ENCODE measurements around the gene MROH8.

Gene MROH8

GRCh38 chr20:37198932-37199660 is 19.7 kb upstream of the MROH8 start:
- DNase-seq (ENCODE audit: low read depth in 3 of 3): no peak

DNA sequence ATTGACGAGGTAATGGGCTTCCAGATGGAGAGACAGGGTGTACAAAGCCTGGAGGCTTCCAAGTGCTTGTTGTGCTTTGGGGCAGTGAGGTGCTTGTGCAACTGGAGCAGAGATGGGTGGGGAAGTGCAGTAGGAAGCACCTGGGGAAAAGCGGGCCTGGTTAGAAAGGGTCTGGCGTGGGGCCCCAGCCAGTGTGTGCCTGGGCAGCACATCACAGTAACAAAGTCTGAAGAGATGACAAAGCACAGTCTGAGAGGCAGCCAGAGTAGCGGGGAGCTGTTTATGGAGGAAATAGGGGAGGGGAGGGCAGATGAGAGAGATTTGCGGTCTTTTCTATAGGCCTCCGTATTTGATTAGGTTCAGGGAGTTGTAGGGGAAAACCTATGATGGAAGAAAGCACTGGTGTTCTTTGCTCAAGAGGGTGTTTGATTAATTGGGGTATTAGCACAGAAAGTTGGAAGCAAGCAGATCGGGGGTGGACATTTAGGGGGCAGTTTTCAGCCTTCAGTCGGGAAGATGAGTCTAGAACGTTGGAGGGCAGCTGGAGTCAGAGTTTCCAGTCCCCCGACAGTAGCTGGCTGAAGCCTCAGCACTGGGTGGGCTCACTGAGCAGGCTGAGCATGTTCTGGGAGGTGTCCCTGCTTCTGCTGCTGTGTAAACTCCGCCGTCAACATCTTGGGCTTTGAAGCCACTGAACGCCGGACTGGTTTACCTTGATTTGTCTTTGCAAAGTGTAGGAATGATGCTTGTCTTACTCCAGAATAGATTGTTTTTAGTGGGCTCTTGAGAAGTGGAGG is 15.5 kb upstream of the MROH8 start:
- no peak for DNase-seq (ENCODE audit: low read depth in 3 of 3)

GRCh38 chr20:37193821-37194220 is 14.5 kb upstream of the MROH8 start:
- no peak for DNase-seq (ENCODE audit: low read depth in 3 of 3)

GRCh38 chr20:37193226-37193625 is 13.9 kb upstream of the MROH8 start:
- no peak for DNase-seq (ENCODE audit: low read depth in 3 of 3)

GRCh38 chr20:37192137-37192854 is 12.9 kb upstream of the MROH8 start:
- DNase-seq (ENCODE audit: low read depth in 3 of 3): peak in 2 of 3 experiments; percentile 32 to 44

DNA sequence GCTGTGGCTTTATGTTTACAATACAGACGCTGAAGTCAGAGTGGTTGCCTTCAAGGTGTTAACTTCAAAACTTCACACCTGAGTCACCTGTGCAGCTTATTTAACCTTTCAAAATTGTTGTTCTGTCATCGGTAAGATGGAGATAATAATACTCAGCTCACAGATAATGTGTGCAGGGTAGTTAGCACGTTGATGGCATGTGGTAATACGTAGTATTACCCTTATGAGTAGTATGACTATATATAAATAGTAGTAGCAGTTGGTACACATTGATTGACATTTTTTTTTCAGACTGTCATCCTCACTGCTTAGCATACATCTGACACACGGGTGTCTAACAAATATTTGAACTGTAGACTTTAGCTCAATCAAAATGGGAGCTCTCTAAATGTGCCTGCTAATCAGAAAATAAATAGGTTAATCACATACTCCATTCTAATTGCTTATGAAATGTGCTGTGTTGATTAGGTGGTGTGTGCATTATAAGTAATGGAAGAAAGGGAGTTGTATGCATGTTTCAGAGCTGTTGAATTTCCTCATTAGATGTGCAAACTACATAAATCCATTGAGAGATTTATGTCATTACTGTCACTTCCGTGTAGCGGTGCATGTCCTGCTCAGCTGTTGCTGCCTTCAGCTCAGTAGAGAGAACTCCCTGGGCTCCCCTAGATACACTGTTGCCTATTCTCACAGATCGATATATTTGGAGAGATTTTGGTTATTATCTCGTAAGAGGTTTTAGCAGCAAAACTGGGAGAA is 11.2 kb upstream of the MROH8 start:
- DNase-seq (ENCODE audit: low read depth in 3 of 3): no peak

- no peak for DNase-seq (ENCODE audit: low read depth in 3 of 3)
Measured at GRCh38 chr20:37189416-37190016, 10.2 kb upstream of the MROH8 start.

GRCh38 chr20:37188787-37189186 is 9.4 kb upstream of the MROH8 start:
- DNase-seq (ENCODE audit: low read depth in 3 of 3): no peak

- no peak for DNase-seq (ENCODE audit: low read depth in 3 of 3)
Measured at GRCh38 chr20:37185686-37186085, 6.3 kb upstream of the MROH8 start.

GRCh38 chr20:37179683-37180524 is 556 bp upstream of the MROH8 start:
- no peak for DNase-seq (ENCODE audit: low read depth in 3 of 3)

DNA sequence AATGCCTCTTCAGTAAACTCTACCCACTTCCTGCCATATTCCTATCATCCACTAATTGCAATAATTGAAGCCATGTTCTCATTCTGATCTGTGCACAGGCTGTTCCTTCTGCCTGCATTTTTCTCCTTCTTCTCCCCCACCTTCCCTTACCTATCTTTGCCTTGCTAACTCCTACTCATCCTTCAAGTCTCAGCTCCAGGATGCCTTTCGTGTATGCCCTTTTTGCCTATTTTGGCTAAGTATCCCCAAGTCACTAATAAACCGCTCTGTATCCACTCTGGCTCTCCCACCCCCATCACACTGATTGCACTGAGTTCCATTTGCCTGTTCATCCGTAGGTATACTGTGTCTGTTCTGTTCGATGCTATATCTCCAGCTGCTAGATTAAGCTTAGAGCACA is 6.5 kb downstream of the MROH8 start:
- DNase-seq (ENCODE audit: low read depth in 3 of 3): no peak

GRCh38 chr20:37166867-37167266 is 12.5 kb downstream of the MROH8 start:
- no peak for DNase-seq (ENCODE audit: low read depth in 3 of 3)

DNA sequence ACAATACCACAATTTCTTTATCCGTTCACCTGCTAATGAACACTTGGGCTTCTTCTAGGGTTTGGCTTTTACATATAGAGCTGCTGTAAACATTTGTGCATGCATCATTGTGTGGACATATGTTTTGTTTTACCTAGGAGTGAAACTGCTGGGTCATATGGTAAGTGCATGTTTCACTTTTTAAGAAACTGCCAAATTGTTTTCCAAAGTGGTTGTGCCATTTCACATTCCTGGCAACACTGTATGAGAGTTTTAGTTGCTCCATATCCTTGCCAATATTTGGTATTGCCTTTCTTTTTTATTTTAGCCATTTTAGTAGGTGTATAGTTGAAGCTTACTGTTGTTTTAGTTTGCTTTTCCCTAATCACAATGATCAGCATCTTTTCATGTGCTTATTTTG is 14.3 kb downstream of the MROH8 start:
- no peak for DNase-seq (ENCODE audit: low read depth in 3 of 3)

DNA sequence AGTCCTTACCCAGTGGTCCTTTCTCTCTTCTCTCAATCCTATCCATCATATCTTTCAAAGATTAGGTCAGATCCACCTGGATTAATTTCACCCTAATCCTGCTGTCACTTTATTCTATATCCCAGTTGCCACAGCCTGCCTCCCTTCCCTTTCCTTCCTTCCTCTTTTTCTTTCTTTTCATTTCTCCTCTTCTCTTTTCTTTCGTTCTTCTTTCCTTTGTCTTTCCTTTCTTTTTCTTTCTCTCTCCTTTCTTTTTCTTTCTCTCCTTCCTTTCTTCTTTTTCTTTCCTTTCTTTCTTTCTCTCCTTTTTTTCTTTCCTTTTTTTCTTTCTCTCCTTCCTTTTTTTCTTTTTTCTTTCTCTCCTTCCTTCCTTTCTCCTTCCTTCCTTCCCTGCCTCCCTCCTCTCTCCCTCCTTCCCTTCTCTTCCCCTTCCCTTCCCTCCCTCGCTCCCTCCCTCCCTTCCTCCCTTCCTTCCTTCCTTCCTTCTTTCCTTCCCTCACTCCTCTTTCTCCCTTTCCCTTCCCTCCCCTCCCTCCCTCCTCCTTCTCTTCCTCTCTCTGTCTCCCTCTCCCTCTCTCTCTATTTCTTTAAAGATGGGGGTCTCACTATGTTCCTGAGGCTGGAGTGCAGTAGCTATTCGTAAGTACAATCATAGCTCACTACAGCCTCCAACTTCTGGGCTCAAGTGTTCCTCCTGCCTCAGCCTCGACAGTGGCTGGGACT is 15.4 kb downstream of the MROH8 start:
- DNase-seq (ENCODE audit: low read depth in 3 of 3): no peak

DNA sequence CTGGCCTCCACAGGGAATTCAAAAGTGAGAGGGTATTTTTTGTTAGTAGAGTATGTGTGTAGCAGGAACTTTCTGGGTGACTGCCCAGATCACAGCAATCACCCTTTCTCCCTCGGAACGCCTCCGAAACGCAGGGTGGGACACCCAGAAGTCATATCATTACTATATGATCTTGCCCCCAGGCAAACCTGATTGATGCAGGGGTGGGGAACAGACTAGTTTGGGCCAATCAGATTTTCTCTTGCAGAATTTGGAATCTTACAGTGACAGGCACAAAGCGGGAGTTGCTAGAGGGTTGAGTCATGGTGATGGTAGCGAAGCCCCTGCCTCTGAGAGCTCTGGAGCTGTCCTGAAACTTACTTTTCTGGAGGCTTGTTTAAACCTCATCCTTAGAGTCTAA is 16.7 kb downstream of the MROH8 start:
- no peak for DNase-seq (ENCODE audit: low read depth in 3 of 3)

DNA sequence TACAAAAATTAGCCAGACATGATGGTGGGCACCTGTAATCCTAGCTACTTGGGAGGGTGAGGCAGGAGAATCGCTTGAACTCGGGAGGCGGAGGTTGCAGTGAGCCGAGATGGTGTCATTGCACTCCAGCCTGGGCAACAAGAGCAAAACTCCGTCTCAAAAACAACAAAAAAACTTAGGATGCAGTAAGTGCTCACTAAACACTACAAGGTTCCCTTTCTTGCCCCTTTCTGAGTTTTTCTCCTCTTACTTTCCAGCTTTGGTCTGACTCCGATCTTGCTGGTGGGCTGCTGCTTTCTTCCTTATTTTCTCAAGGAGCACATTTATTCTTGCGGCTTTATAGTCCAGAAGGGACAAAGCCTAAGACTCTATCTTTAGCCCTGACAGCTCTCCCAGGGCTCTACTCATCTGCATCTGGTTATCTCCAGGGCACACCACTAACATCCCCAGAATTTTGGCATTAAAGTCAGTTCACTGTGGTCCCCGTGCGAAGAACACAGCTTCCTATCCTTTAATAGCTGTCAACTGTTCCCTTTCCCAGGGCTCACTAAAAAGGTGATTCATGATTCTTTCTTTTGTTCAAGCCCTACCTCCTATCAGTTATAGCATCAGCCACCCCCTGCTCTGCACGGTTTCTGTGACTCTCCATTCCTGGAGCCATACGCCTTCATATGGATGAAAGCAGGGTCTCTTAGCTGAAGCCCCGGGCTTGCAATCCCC is 17.4 kb downstream of the MROH8 start:
- DNase-seq (ENCODE audit: low read depth in 3 of 3): no peak

- no peak for DNase-seq (ENCODE audit: low read depth in 3 of 3)
Measured at GRCh38 chr20:37160683-37161082, 18.7 kb downstream of the MROH8 start.

- DNase-seq (ENCODE audit: low read depth in 3 of 3): no peak
Measured at GRCh38 chr20:37158248-37158647, 21.1 kb downstream of the MROH8 start.

GRCh38 chr20:37155987-37156386 is 23.4 kb downstream of the MROH8 start:
- no peak for DNase-seq (ENCODE audit: low read depth in 3 of 3)

All from stimulated activated CD4-positive, alpha-beta T cell treated with anti-CD3 and anti-CD28 coated beads, TNF-alpha, amount 100 ng/mL, for 4 hours (primary cell).